HepG2 (cell line): Measurements from ENCODE around the gene TPM1. TPM values are rescaled to one million over a fixed set of nuclear protein-coding genes. Genes with fewer than 3 reads are reported as not detected.

Experiments used
- ATAC-seq: fragments of 200-7000 bp; cut with Tn5 transposase; 3 replicates; pipeline ENCODE4 v1.9.1; 2020; ENCODE audit warnings: mild to moderate bottlenecking, moderate library complexity
- BruUV-seq: library from RNA; stranded (reverse); fragments of 400-500 nt; replicated peaks from 2 replicates; lab custom pipeline; 2021; lab: Mats Ljungman, UMichigan
- CTCF ChIA-PET: fragments of 300-600 bp; formaldehyde crosslinking; extraction: SDS; loops from one replicate; lab custom pipeline; 2021; ENCODE audit warnings: low total read pairs, inconsistent platforms, low intra/inter-chr PET ratio; lab: Yijun Ruan, JAX
- POLR2A ChIA-PET: fragments of 350-600 bp; sonication (Branson Sonifier 250); formaldehyde crosslinking; loops from one replicate; lab custom pipeline; 2020; ENCODE audit warnings: antibody characterized with exemption, inconsistent platforms; lab: Yijun Ruan, JAX
- DNase-seq: peaks from one replicate; pipeline ENCODE4 v3.0.0-alpha.2; 2015; ENCODE audit warnings: low spot score
- FAIRE-seq: peaks from 3 replicates; lab custom pipeline; 2011; peaks lifted over from hg19 to GRCh38; lab: Jason Lieb, UNC
- H2AFZ ChIP-seq: one replicate; pipeline ENCODE4 v1.6.1; 2011; ENCODE audit warnings: low read length, inconsistent platforms
- H3K27ac ChIP-seq: fragments of 300-600 bp; 3 replicates; pipeline ENCODE4 v1.8.0; 2011; ENCODE audit warnings: mixed run types, mild to moderate bottlenecking, mixed read lengths, low read length, inconsistent platforms; ENCODE audit not compliant: insufficient read depth; ENCODE audit errors: extremely low read length
- H3K27me3 ChIP-seq, 2 experiments: fragments of 200-600 bp in 1 of 2; 2 replicates in 1 of 2; 3 replicates in 1 of 2; pipeline versions ENCODE4 v1.6.0 to v1.8.0; 2011; ENCODE audit warnings: low read length in 2 of 2, mild to moderate bottlenecking in 2 of 2, moderate library complexity in 2 of 2, inconsistent platforms in 1 of 2; ENCODE audit not compliant: insufficient read depth in 2 of 2, control insufficient read depth in 1 of 2
- H3K36me3 ChIP-seq, 2 experiments: fragments of 200-600 bp in 1 of 2; replicated peaks in 1 of 2; 2 replicates in 1 of 2; 3 replicates in 1 of 2; pipeline versions ENCODE4 v1.5.1 to v1.8.0; 2011; ENCODE audit warnings: low read length in 2 of 2, inconsistent platforms in 1 of 2; ENCODE audit not compliant: insufficient read depth in 2 of 2, control insufficient read depth in 1 of 2
- H3K4me1 ChIP-seq: 2 replicates; pipeline ENCODE4 v1.5.1; 2012; ENCODE audit warnings: low read length, inconsistent platforms; ENCODE audit not compliant: insufficient read depth
- H3K4me2 ChIP-seq: 2 replicates; pipeline ENCODE4 v1.6.0; 2011; ENCODE audit warnings: low read depth, low read length, inconsistent platforms
- H3K4me3 ChIP-seq, 3 experiments: fragments of 200-600 bp in 1 of 3; sonication (generic), shearing (Covaris generic) in 1 of 3; replicated peaks in 1 of 3; 2 replicates each; pipeline ENCODE4 v1.5.1; 2011 to 2016; ENCODE audit warnings: low read length in 3 of 3, inconsistent platforms in 2 of 3, low read depth in 2 of 3, mild to moderate bottlenecking in 2 of 3, control low read depth in 1 of 3, mixed read lengths in 1 of 3; ENCODE audit not compliant: insufficient read depth in 1 of 3
- H3K79me2 ChIP-seq: one replicate; pipeline ENCODE4 v1.6.1; 2011; ENCODE audit warnings: low read length, inconsistent platforms; ENCODE audit not compliant: insufficient read depth
- H3K9ac ChIP-seq: 2 replicates; pipeline ENCODE4 v1.6.0; 2011; ENCODE audit warnings: mild to moderate bottlenecking, low read depth, low read length, inconsistent platforms; ENCODE audit not compliant: insufficient read depth
- H3K9me3 ChIP-seq: 2 replicates; pipeline ENCODE4 v1.5.1; 2012; ENCODE audit warnings: mild to moderate bottlenecking, low read length
- H4K20me1 ChIP-seq: 2 replicates; pipeline ENCODE4 v1.6.0; 2011; ENCODE audit warnings: inconsistent platforms, mild to moderate bottlenecking, low read length, moderate library complexity; ENCODE audit not compliant: insufficient read depth
- ATF6 ChIP-seq: sonication (generic); formaldehyde crosslinking; conservative IDR thresholded peaks from 2 replicates; pipeline ENCODE4 v1.4.0; 2020; ENCODE audit warnings: missing genetic modification reagents
- GABPA ChIP-seq, 2 experiments: IDR thresholded peaks; 2 replicates each; pipeline ENCODE4 v1.6.1; 2011 to 2016; ENCODE audit warnings: low read depth in 2 of 2, low read length in 1 of 2, missing biosample characterization in 1 of 2, missing genetic modification characterization in 1 of 2
- KLF16 ChIP-seq, 2 experiments: sonication (generic) in 1 of 2; formaldehyde crosslinking in 1 of 2; IDR thresholded peaks; 2 replicates each; pipeline versions ENCODE4 v1.6.1 to v1.8.0; 2016 to 2023; ENCODE audit warnings: missing genetic modification reagents in 2 of 2, missing compliant biosample characterization in 1 of 2
- NAIF1 ChIP-seq: sonication (generic); formaldehyde crosslinking; IDR thresholded peaks from 2 replicates; pipeline ENCODE4 v1.5.0; 2020; ENCODE audit warnings: mild to moderate bottlenecking, missing genetic modification reagents, borderline replicate concordance
- NKX3-1 ChIP-seq: sonication (generic); formaldehyde crosslinking; IDR thresholded peaks from 2 replicates; pipeline ENCODE4 v1.5.0; 2020; ENCODE audit warnings: missing genetic modification reagents
- RBM39 ChIP-seq: fragments of 200-400 bp; formaldehyde crosslinking; IDR thresholded peaks from one replicate; pipeline ENCODE4 v1.6.1; 2018; ENCODE audit warnings: antibody characterized with exemption, mild to moderate bottlenecking, low read depth, low read length; ENCODE audit not compliant: poor library complexity, severe bottlenecking
- SNAI1 ChIP-seq: sonication (generic); formaldehyde crosslinking; IDR thresholded peaks from 2 replicates; pipeline ENCODE4 v1.5.0; 2020; ENCODE audit warnings: mild to moderate bottlenecking, missing genetic modification reagents, borderline replicate concordance
- ZNF614 ChIP-seq: IDR thresholded peaks from 2 replicates; pipeline ENCODE4 v1.6.1; 2018; ENCODE audit warnings: missing biosample characterization, missing genetic modification reagents, inconsistent platforms, borderline replicate concordance
- WGBS: methylation state at CpG from one replicate; pipeline ENCODE4 v1.1.6; 2017; ENCODE audit warnings: low lambda C conversion rate; 5-methylcytosine and 5-hydroxymethylcytosine counted together
- in situ Hi-C: cut with HindIII; loops from 2 replicates; pipeline ENCODE4 v1.10.0; 2017; ENCODE audit warnings: low pct_unique_long_range_greater_than_20kb; ENCODE audit not compliant: extremely low pct_ligation_motif_present
- intact Hi-C: fragments of 100-400 bp; cut with micrococcal nuclease; formaldehyde crosslinking; loops from one replicate; pipeline ENCODE4 v1.10.0; 2022; ENCODE audit not compliant: unreplicated experiment
- polyA plus RNA-seq, 8 experiments: library from polyadenylated mRNA; depleted of rRNA in 3 of 8; stranded (reverse) in 7 of 8; unstranded in 1 of 8; fragments of >200 nt; fragmentation: Illumina TruSeq in 4 of 8; extraction: Trizol in 4 of 8; gene quantifications; 2 replicates each; pipeline versions ENCODE4 v1.2.1 to v1.2.3, GENCODE V29; 2011 to 2016; ENCODE audit warnings: low read depth in 4 of 8, missing spikeins in 1 of 8, mixed read lengths in 1 of 8; ENCODE audit not compliant: insufficient read depth in 1 of 8
- total RNA-seq, 5 experiments: library from RNA; depleted of rRNA; stranded (reverse); fragments of >200 nt; fragmentation: Illumina TruSeq; extraction: Trizol; gene quantifications; 2 replicates each; pipeline ENCODE4 v1.2.3, GENCODE V29; 2016; ENCODE audit warnings: low read depth in 1 of 5

TPM1 gene
- total and polyA plus RNA-seq, 2 of the 13 experiments (the other 11 are each of a cell fraction or from before 2014, with no cell fraction given): 98.9 to 109 TPM

DNA sequence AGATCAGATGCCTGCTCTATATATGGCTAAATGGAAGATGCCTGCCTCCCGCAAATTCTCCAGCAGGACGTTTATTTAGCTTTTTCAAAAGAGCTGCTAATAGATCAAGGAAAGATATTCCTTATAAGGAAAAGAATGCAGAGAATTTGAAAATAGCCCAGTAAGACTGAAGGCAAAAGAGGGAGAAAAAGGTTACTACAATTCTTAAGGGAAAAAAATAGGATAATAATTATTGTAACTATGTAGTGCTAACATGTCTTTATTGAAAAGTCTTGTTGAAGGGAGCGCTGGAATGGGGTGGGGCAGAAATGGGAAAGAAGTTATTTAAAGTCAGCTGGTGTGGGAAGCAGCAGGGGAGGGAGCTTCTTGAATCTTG is 2.9 kb downstream of the TPM1 start (continued):
- no peak for TF ChIP-seq KLF16 (CRISPR knock-in tag; IDR thresholded peaks at IDR 0.05)
- TF ChIP-seq NAIF1 (CRISPR knock-in tag): no peak
- no peak for TF ChIP-seq GABPA (IDR thresholded peaks at IDR 0.05; ENCODE audit: low read depth, low read length)
- no peak for TF ChIP-seq GABPA (CRISPR knock-in tag; IDR thresholded peaks at IDR 0.05; ENCODE audit: low read depth)
- TF ChIP-seq ZNF614: no peak

GRCh38 chr15:63045879-63046278 is 3.3 kb downstream of the TPM1 start:
- no peak overlapping the region for H3K4me2 ChIP-seq
- CTCF ChIA-PET: no interaction called here
- DNase-seq (no peak), ATAC-seq (no peak), FAIRE-seq (no peak)
- H3K9ac ChIP-seq: no peak overlapping the region
- no TSS peak for BruUV-seq
- peaks cover 70% of the 10 kb centered on the region for H3K4me1 ChIP-seq
- H3K79me2 ChIP-seq: peaks cover 40% of the 10 kb centered on the region
- no peak overlapping the region for H3K27ac ChIP-seq
- 94% methylated on average over 3 of the region's 3 CpGs for WGBS
- intact Hi-C loops: loop anchor here (2.0 to 10.0 kb wide), 4 partner anchors 51 to 236 kb away; partner anchors contain the start of gene RPS27L
- in situ Hi-C loops: loop anchor here (5.0 kb wide), 3 partner anchors 46 to 264 kb away; no protein-coding TSS in a partner anchor
- 0 out of 2 replicates have a peak, but pooled peaks cover 3% of the 10 kb centered on the region for H4K20me1 ChIP-seq
- no peaks in the 10 kb centered on the region for H3K27me3 ChIP-seq
- no peak overlapping the region for H2AFZ ChIP-seq
- no peak overlapping the region for H3K4me3 ChIP-seq
- no peaks in the 10 kb centered on the region for H3K9me3 ChIP-seq
- H3K36me3 ChIP-seq: no peaks in the 10 kb centered on the region
- no peak for TF ChIP-seq NKX3-1 (CRISPR knock-in tag)
- TF ChIP-seq RBM39: no peak
- no peak for TF ChIP-seq ATF6
- TF ChIP-seq SNAI1: no peak
- POLR2A ChIA-PET: interaction anchor here (1.0 to 3.3 kb wide), 3 partner anchors 7 to 73 kb away, joined by 4 to 11 read pairs (median 4); no protein-coding TSS in a partner anchor
